HepG2 (cell line): ENCODE results near the gene FOXD1. TPM values are rescaled to one million over a fixed set of nuclear protein-coding genes. Genes with fewer than 3 reads are reported as not detected.

ENCODE experiments used
- ATM ChIP-seq: fragments of 450-650 bp; IDR thresholded peaks from 2 replicates; pipeline ENCODE4 v1.7.1; 2017; ENCODE audit warnings: mild to moderate bottlenecking, borderline replicate concordance
- CCDC6 ChIP-seq: sonication (generic); formaldehyde crosslinking; IDR thresholded peaks from 2 replicates; pipeline ENCODE4 v1.8.1; 2022; ENCODE audit warnings: mild to moderate bottlenecking, missing genetic modification reagents, moderate library complexity
- KLF16 ChIP-seq, 2 experiments: sonication (generic) in 1 of 2; formaldehyde crosslinking in 1 of 2; IDR thresholded peaks; 2 replicates each; pipeline versions ENCODE4 v1.6.1 to v1.8.0; 2016 to 2023; ENCODE audit warnings: missing genetic modification reagents in 2 of 2, missing compliant biosample characterization in 1 of 2
- SAP130 ChIP-seq: IDR thresholded peaks from 2 replicates; pipeline ENCODE4 v1.6.1; 2016; ENCODE audit warnings: low read depth
- SIN3A ChIP-seq: IDR thresholded peaks from 2 replicates; pipeline ENCODE4 v1.6.1; 2011; ENCODE audit warnings: low read depth, mild to moderate bottlenecking, control low read depth, low read length, borderline replicate concordance
- ZBTB7A ChIP-seq: sonication (generic); formaldehyde crosslinking; IDR thresholded peaks from 2 replicates; pipeline ENCODE4 v1.8.0; 2022; ENCODE audit warnings: mild to moderate bottlenecking, missing genetic modification reagents
- ZNF101 ChIP-seq: sonication (generic); formaldehyde crosslinking; IDR thresholded peaks from 2 replicates; pipeline ENCODE4 v1.4.0; 2020; ENCODE audit warnings: mild to moderate bottlenecking, low read depth, missing genetic modification reagents, borderline replicate concordance
- ZNF234 ChIP-seq: sonication (generic); formaldehyde crosslinking; conservative IDR thresholded peaks from 2 replicates; pipeline ENCODE4 v1.5.1; 2020; ENCODE audit warnings: mild to moderate bottlenecking, missing genetic modification reagents
- ZNF609 ChIP-seq: sonication (generic); formaldehyde crosslinking; IDR thresholded peaks from 2 replicates; pipeline ENCODE4 v1.4.0; 2020; ENCODE audit warnings: mild to moderate bottlenecking, missing genetic modification reagents, borderline replicate concordance
- ZNF670 ChIP-seq: sonication (generic); formaldehyde crosslinking; IDR thresholded peaks from 2 replicates; pipeline ENCODE4 v1.8.0; 2022; ENCODE audit warnings: mild to moderate bottlenecking, missing genetic modification reagents, borderline replicate concordance
- ZNF766 ChIP-seq: sonication (generic); formaldehyde crosslinking; IDR thresholded peaks from 2 replicates; pipeline ENCODE4 v1.5.0; 2020; ENCODE audit warnings: missing genetic modification reagents, borderline replicate concordance
- ZSCAN30 ChIP-seq: sonication (generic); formaldehyde crosslinking; IDR thresholded peaks from 2 replicates; pipeline ENCODE4 v1.5.0; 2020; ENCODE audit warnings: mild to moderate bottlenecking, missing genetic modification reagents
- polyA plus RNA-seq, 8 experiments: library from polyadenylated mRNA; depleted of rRNA in 3 of 8; stranded (reverse) in 7 of 8; unstranded in 1 of 8; fragments of >200 nt; fragmentation: Illumina TruSeq in 4 of 8; extraction: Trizol in 4 of 8; gene quantifications; 2 replicates each; pipeline versions ENCODE4 v1.2.1 to v1.2.3, GENCODE V29; 2011 to 2016; ENCODE audit warnings: low read depth in 4 of 8, missing spikeins in 1 of 8, mixed read lengths in 1 of 8; ENCODE audit not compliant: insufficient read depth in 1 of 8
- total RNA-seq, 5 experiments: library from RNA; depleted of rRNA; stranded (reverse); fragments of >200 nt; fragmentation: Illumina TruSeq; extraction: Trizol; gene quantifications; 2 replicates each; pipeline ENCODE4 v1.2.3, GENCODE V29; 2016; ENCODE audit warnings: low read depth in 1 of 5
- TF ChIP-seq, protein P1 (sequence below): sonication (generic); formaldehyde crosslinking; IDR thresholded peaks from 2 replicates; pipeline ENCODE4 v1.8.0; 2022; ENCODE audit warnings: mild to moderate bottlenecking, missing genetic modification reagents, moderate library complexity
- TF ChIP-seq, protein P2 (sequence below): sonication (generic); formaldehyde crosslinking; IDR thresholded peaks from 2 replicates; pipeline ENCODE4 v1.5.0; 2020; ENCODE audit warnings: missing genetic modification reagents
- TF ChIP-seq, protein P3 (sequence below), 2 experiments: sonication (generic) in 1 of 2; formaldehyde crosslinking in 1 of 2; IDR thresholded peaks; 2 replicates each; pipeline versions ENCODE4 v1.5.1 to v1.6.1; 2011 to 2020; ENCODE audit warnings: borderline replicate concordance in 1 of 2, low read depth in 1 of 2, low read length in 1 of 2, mild to moderate bottlenecking in 1 of 2, missing genetic modification reagents in 1 of 2, moderate library complexity in 1 of 2
- TF ChIP-seq, protein P4 (sequence below): sonication (generic); formaldehyde crosslinking; IDR thresholded peaks from 2 replicates; pipeline ENCODE4 v1.5.0; 2020; ENCODE audit warnings: mild to moderate bottlenecking, missing genetic modification reagents

Gene FOXD1
- total and polyA plus RNA-seq, 2 of the 13 experiments (the other 11 are each of a cell fraction or from before 2014, with no cell fraction given): 0.04 to 0.05 TPM

DNA sequence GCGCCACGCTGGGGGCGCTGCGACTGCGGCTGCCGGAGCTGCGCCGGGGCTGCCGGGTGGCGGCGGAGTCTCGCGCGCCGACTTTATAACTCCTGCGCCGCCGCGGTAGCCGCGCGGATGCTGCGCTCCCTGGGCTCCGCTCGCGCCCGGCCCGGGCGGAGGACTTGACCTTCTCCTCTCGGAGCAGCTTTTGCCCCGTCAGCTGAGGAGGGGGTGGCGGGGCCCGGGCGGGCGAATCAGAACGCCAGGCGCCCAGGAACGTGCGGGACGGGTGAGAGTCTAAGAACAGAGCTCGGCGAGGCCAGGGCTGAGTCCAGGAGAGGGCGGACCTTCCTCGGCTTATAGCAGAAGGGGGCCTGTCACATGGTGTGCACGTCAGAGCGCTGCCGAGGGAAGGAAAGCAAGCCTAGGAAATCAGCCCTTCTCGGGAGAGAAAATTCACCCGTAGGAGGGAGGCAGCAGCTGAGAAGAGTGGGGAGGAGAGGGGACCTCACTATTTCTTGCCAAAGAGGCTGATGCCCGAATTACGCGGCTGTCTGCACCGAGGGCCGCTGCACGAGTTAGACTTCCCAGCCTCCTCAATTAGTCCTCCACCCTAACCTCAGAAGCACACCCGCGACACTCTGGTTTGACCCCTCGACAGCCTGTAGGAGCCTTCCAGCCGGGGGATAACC, at the start of gene FOXD1 (continued):
- TF ChIP-seq ZNF609 (no peak), ZNF101 (CRISPR knock-in tag) (no peak), CCDC6 (CRISPR knock-in tag) (peak; percentile 41; the same call in 1 of the 2 replicates), SAP130 (CRISPR knock-in tag) (0 out of 2 replicates have a peak, but pooled peaks have one; percentile 12), ZNF766 (no peak), ZNF234 (no peak), SIN3A (no peak), ZNF670 (CRISPR knock-in tag) (no peak), ZBTB7A (CRISPR knock-in tag) (no peak), KLF16 (CRISPR knock-in tag; IDR thresholded peaks at IDR 0.05) (0 out of 4 replicates have a peak, but pooled peaks of 1 of the 2 experiments have one; percentile 31), ZSCAN30 (CRISPR knock-in tag) (no peak), ATM (no peak)
- TF ChIP-seq, protein P1, sequence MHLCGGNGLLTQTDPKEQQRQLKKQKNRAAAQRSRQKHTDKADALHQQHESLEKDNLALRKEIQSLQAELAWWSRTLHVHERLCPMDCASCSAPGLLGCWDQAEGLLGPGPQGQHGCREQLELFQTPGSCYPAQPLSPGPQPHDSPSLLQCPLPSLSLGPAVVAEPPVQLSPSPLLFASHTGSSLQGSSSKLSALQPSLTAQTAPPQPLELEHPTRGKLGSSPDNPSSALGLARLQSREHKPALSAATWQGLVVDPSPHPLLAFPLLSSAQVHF: no peak
- TF ChIP-seq, protein P2, sequence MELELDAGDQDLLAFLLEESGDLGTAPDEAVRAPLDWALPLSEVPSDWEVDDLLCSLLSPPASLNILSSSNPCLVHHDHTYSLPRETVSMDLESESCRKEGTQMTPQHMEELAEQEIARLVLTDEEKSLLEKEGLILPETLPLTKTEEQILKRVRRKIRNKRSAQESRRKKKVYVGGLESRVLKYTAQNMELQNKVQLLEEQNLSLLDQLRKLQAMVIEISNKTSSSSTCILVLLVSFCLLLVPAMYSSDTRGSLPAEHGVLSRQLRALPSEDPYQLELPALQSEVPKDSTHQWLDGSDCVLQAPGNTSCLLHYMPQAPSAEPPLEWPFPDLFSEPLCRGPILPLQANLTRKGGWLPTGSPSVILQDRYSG (CRISPR knock-in tag): no peak
- TF ChIP-seq, protein P3, sequence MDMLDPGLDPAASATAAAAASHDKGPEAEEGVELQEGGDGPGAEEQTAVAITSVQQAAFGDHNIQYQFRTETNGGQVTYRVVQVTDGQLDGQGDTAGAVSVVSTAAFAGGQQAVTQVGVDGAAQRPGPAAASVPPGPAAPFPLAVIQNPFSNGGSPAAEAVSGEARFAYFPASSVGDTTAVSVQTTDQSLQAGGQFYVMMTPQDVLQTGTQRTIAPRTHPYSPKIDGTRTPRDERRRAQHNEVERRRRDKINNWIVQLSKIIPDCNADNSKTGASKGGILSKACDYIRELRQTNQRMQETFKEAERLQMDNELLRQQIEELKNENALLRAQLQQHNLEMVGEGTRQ (IDR thresholded peaks at IDR 0.05; ENCODE audit: low read depth, low read length): peak; percentile 58
- TF ChIP-seq, protein P3 (CRISPR knock-in tag; IDR thresholded peaks at IDR 0.05; ENCODE audit: borderline replicate concordance): peak; percentile 49; the same call in 1 of the 2 replicates
- TF ChIP-seq, protein P4, sequence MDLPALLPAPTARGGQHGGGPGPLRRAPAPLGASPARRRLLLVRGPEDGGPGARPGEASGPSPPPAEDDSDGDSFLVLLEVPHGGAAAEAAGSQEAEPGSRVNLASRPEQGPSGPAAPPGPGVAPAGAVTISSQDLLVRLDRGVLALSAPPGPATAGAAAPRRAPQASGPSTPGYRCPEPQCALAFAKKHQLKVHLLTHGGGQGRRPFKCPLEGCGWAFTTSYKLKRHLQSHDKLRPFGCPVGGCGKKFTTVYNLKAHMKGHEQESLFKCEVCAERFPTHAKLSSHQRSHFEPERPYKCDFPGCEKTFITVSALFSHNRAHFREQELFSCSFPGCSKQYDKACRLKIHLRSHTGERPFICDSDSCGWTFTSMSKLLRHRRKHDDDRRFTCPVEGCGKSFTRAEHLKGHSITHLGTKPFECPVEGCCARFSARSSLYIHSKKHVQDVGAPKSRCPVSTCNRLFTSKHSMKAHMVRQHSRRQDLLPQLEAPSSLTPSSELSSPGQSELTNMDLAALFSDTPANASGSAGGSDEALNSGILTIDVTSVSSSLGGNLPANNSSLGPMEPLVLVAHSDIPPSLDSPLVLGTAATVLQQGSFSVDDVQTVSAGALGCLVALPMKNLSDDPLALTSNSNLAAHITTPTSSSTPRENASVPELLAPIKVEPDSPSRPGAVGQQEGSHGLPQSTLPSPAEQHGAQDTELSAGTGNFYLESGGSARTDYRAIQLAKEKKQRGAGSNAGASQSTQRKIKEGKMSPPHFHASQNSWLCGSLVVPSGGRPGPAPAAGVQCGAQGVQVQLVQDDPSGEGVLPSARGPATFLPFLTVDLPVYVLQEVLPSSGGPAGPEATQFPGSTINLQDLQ (CRISPR knock-in tag): no peak
